Measurements from ENCODE around the gene TWF1.

Gene TWF1

GRCh38 chr12:43812057-43812456 lies 5.9 kb upstream of the TWF1 start:
- POLR2A ChIA-PET (ENCODE audit: low non-redundant PET): no interaction called here

GRCh38 chr12:43807386-43807785 lies 1.3 kb upstream of the TWF1 start:
- no peak overlapping the region for H3K27ac ChIP-seq
- CTCF ChIA-PET: no interaction called here
- POLR2A ChIA-PET (ENCODE audit: low non-redundant PET): no interaction called here
- no peak for DNase-seq (ENCODE audit: low spot score)
- TF ChIP-seq CTCF (conservative IDR thresholded peaks at IDR 0.05; ENCODE audit: low read depth): no peak

More at GRCh38 chr12:43812057-43812456, 5.9 kb upstream of the TWF1 start:
- DNase-seq (ENCODE audit: low spot score): no peak
- CTCF ChIA-PET: interaction anchor here (1.8 kb wide), 1 partner anchor 71 kb away, joined by 7 read pairs; no protein-coding TSS in a partner anchor
- no peak overlapping the region for H3K27ac ChIP-seq
- no peak for TF ChIP-seq CTCF (conservative IDR thresholded peaks at IDR 0.05; ENCODE audit: low read depth)

- ChIA-PET CTCF (interaction anchor here (1.1 to 2.9 kb wide), 2 partner anchors 27 to 76 kb away, joined by 8 to 10 read pairs; no protein-coding TSS in a partner anchor), POLR2A (ENCODE audit: low non-redundant PET) (interaction anchor here (0.9 to 1.4 kb wide), 2 partner anchors 13 to 29 kb away, joined by 4 read pairs; partner anchors contain the start of gene TMEM117)
- H3K27ac ChIP-seq: peak overlapping the region; percentile 90
- TF ChIP-seq CTCF (conservative IDR thresholded peaks at IDR 0.05; ENCODE audit: low read depth): no peak
- DNase-seq (ENCODE audit: low spot score): no peak
Measured at GRCh38 chr12:43806737-43807072, 588 bp upstream of the TWF1 start.

- ChIA-PET POLR2A (ENCODE audit: low non-redundant PET) (interaction anchor here (1.2 to 1.4 kb wide), 2 partner anchors 30 to 77 kb away, joined by 3 to 4 read pairs; partner anchors contain the start of gene TMEM117), CTCF (interaction anchor here (0.5 to 2.9 kb wide), 6 partner anchors 12 to 77 kb away, joined by 3 to 10 read pairs (median 3); no protein-coding TSS in a partner anchor)
- peak; percentile 5 for DNase-seq (ENCODE audit: low spot score)
- peak overlapping the region; percentile 90 for H3K27ac ChIP-seq
- TF ChIP-seq CTCF (conservative IDR thresholded peaks at IDR 0.05; ENCODE audit: low read depth): no peak
Measured at GRCh38 chr12:43805149-43805859, 813 bp downstream of the TWF1 start.

- no peak for DNase-seq (ENCODE audit: low spot score)
- ChIA-PET CTCF (no interaction called here), POLR2A (ENCODE audit: low non-redundant PET) (no interaction called here)
- no peak overlapping the region for H3K27ac ChIP-seq
- TF ChIP-seq CTCF (conservative IDR thresholded peaks at IDR 0.05; ENCODE audit: low read depth): no peak
Measured at GRCh38 chr12:43797561-43798217, 8.4 kb downstream of the TWF1 start.

- POLR2A ChIA-PET (ENCODE audit: low non-redundant PET): no interaction called here
- H3K27ac ChIP-seq: no peak overlapping the region
- DNase-seq (ENCODE audit: low spot score): no peak
- CTCF ChIA-PET: interaction anchor here (0.5 to 0.7 kb wide), 2 partner anchors 23 to 690 kb away, joined by 3 read pairs; no protein-coding TSS in a partner anchor
- no peak for TF ChIP-seq CTCF (conservative IDR thresholded peaks at IDR 0.05; ENCODE audit: low read depth)
Measured at GRCh38 chr12:43795716-43796280, 10.3 kb downstream of the TWF1 start.
